ENCODE measurements around the gene MPPED1.

The MPPED1 gene

GRCh38 chr22:43543522-43544288 is 131.9 kb downstream of the MPPED1 start:
- no peaks in the 10 kb centered on the region for H3K36me3 ChIP-seq (ENCODE audit: insufficient read depth, low read length)
- no peak overlapping the region for H3K4me3 ChIP-seq (ENCODE audit: low read depth in 1 of 2, low read length in 2 of 2)
- H3K9ac ChIP-seq (ENCODE audit: low read length) = no peak overlapping the region
- H3K27ac ChIP-seq (ENCODE audit: low read depth, low read length) = no peak overlapping the region
- no peaks in the 10 kb centered on the region for H3K9me3 ChIP-seq (ENCODE audit: low read length)
- no peaks in the 10 kb centered on the region for H3K27me3 ChIP-seq (ENCODE audit: control insufficient read depth in 1 of 2, insufficient read depth in 2 of 2, low read length in 2 of 2)
- no peaks in the 10 kb centered on the region for H3K4me1 ChIP-seq (ENCODE audit: insufficient read depth, low read length)

GRCh38 chr22:43544289-43544673 is 132.5 kb downstream of the MPPED1 start:
- no peaks in the 10 kb centered on the region for H3K36me3 ChIP-seq (ENCODE audit: insufficient read depth, low read length)
- no peak overlapping the region for H3K27ac ChIP-seq (ENCODE audit: low read depth, low read length)
- H3K4me3 ChIP-seq (ENCODE audit: low read depth in 1 of 2, low read length in 2 of 2) = no peak overlapping the region
- H3K27me3 ChIP-seq (ENCODE audit: control insufficient read depth in 1 of 2, insufficient read depth in 2 of 2, low read length in 2 of 2) = no peaks in the 10 kb centered on the region
- H3K9me3 ChIP-seq (ENCODE audit: low read length) = no peaks in the 10 kb centered on the region
- no peaks in the 10 kb centered on the region for H3K4me1 ChIP-seq (ENCODE audit: insufficient read depth, low read length)
- H3K9ac ChIP-seq (ENCODE audit: low read length) = no peak overlapping the region

DNA sequence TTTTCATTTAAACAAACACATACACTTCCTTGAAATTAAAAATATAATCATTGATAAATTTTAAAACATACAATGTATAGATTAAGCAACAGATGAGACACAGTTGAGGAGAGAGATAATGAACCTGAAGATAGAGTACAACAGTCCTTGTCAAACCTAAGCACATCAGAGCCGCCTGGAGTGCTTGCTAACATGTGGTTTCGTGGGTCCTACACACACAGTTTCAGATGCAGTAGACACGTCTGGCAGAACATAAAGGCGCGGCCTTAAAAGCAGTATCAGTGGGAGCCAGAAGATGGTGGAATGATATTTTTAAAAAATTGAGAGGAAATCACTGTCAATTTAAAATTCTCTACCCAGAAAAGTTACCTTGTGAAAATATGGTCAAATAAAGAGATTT is 134.4 kb downstream of the MPPED1 start:
- Histone ChIP-seq H3K4me3 (ENCODE audit: low read depth in 1 of 2, low read length in 2 of 2) (no peak overlapping the region), H3K4me1 (ENCODE audit: insufficient read depth, low read length) (no peaks in the 10 kb centered on the region), H3K36me3 (ENCODE audit: insufficient read depth, low read length) (no peaks in the 10 kb centered on the region), H3K9me3 (ENCODE audit: low read length) (no peaks in the 10 kb centered on the region), H3K27ac (ENCODE audit: low read depth, low read length) (no peak overlapping the region), H3K9ac (ENCODE audit: low read length) (no peak overlapping the region), H3K27me3 (ENCODE audit: control insufficient read depth in 1 of 2, insufficient read depth in 2 of 2, low read length in 2 of 2) (no peaks in the 10 kb centered on the region)

GRCh38 chr22:43550024-43550620 is 138.3 kb downstream of the MPPED1 start:
- H3K4me3 ChIP-seq (ENCODE audit: low read depth in 1 of 2, low read length in 2 of 2) = no peak overlapping the region
- no peak overlapping the region for H3K27ac ChIP-seq (ENCODE audit: low read depth, low read length)
- H3K27me3 ChIP-seq (ENCODE audit: control insufficient read depth in 1 of 2, insufficient read depth in 2 of 2, low read length in 2 of 2) = no peaks in the 10 kb centered on the region
- no peak overlapping the region for H3K9ac ChIP-seq (ENCODE audit: low read length)
- H3K36me3 ChIP-seq (ENCODE audit: insufficient read depth, low read length) = no peaks in the 10 kb centered on the region
- H3K9me3 ChIP-seq (ENCODE audit: low read length) = no peaks in the 10 kb centered on the region
- H3K4me1 ChIP-seq (ENCODE audit: insufficient read depth, low read length) = no peaks in the 10 kb centered on the region

DNA sequence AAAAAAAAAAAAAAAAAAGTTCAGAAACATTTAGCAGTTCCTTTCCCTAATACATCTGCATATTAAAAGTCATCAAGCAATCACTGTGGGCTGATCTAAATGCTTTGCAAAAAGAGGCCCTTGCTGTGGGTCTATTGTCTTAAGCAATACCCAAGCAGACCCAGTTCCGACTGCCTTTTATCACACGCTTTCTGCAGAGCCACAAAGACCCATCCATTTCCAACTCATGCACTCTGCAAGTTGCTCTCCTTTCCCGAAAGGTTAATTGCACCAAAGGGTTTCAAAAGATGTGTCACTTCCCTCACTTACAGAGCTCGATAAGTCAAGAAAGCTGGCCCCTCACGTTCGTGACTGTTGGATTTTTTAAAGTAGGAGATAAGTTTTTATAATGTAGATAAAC is 138.9 kb downstream of the MPPED1 start:
- no peak overlapping the region for H3K27ac ChIP-seq (ENCODE audit: low read depth, low read length)

DNA sequence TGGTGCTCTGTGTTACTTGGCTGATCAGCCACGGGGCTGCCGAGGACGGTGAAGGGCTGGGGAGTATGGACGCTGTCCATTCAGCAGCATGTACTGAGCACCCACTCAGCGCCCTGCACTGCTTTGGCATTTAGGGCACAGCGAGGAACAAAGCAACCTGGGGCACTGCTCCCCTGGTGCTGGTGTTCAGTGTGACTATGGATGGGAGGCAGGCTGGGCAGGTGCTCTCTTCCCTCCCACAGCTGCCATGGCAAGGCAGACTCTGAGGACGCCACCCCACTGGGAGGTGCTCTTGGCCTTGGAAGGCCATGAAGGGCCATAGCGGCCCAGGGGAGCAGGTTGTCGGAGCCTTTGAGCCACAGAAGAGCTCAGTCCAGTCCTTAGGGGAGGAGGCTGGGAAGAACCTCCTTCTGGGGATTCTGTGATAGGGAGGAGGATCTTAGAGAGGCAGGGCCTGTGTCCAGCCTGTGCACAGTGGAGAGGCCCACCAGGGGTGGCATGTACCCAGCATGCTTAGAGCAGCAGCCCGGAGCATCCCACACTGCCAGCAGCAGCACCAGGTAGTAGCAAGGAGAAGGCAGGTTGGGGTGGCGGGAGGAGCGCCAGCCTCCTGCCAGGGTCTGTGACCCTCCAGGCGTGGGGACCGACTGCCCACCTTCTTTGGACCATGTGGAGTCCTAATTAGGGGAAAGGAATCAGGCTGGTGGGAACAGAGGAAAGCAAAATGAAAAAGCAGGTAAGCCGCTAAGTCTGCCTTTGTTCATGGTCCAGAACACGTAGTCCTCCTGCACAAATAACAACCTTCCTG is 141.8 kb downstream of the MPPED1 start:
- H3K27ac ChIP-seq (ENCODE audit: low read depth, low read length) = no peak overlapping the region
- no peak overlapping the region for H3K9ac ChIP-seq (ENCODE audit: low read length)
- peaks cover 4% of the 10 kb centered on the region for H3K9me3 ChIP-seq (ENCODE audit: low read length)
- H3K36me3 ChIP-seq (ENCODE audit: insufficient read depth, low read length) = no peaks in the 10 kb centered on the region
- H3K4me1 ChIP-seq (ENCODE audit: insufficient read depth, low read length) = no peaks in the 10 kb centered on the region
- no peaks in the 10 kb centered on the region for H3K27me3 ChIP-seq (ENCODE audit: control insufficient read depth in 1 of 2, insufficient read depth in 2 of 2, low read length in 2 of 2)
- H3K4me3 ChIP-seq (ENCODE audit: low read depth in 1 of 2, low read length in 2 of 2) = no peak overlapping the region

More for the DNA sequence above, 138.9 kb downstream of the MPPED1 start:
- Histone ChIP-seq H3K4me3 (ENCODE audit: low read depth in 1 of 2, low read length in 2 of 2) (no peak overlapping the region), H3K4me1 (ENCODE audit: insufficient read depth, low read length) (no peaks in the 10 kb centered on the region), H3K9me3 (ENCODE audit: low read length) (no peaks in the 10 kb centered on the region), H3K36me3 (ENCODE audit: insufficient read depth, low read length) (no peaks in the 10 kb centered on the region), H3K9ac (ENCODE audit: low read length) (no peak overlapping the region), H3K27me3 (ENCODE audit: control insufficient read depth in 1 of 2, insufficient read depth in 2 of 2, low read length in 2 of 2) (no peaks in the 10 kb centered on the region)

GRCh38 chr22:43554259-43554636 is 142.4 kb downstream of the MPPED1 start:
- Histone ChIP-seq H3K4me3 (ENCODE audit: low read depth in 1 of 2, low read length in 2 of 2) (no peak overlapping the region), H3K27me3 (ENCODE audit: control insufficient read depth in 1 of 2, insufficient read depth in 2 of 2, low read length in 2 of 2) (no peaks in the 10 kb centered on the region), H3K9me3 (ENCODE audit: low read length) (peaks cover 4% of the 10 kb centered on the region), H3K27ac (ENCODE audit: low read depth, low read length) (no peak overlapping the region), H3K4me1 (ENCODE audit: insufficient read depth, low read length) (no peaks in the 10 kb centered on the region), H3K36me3 (ENCODE audit: insufficient read depth, low read length) (no peaks in the 10 kb centered on the region), H3K9ac (ENCODE audit: low read length) (no peak overlapping the region)

DNA sequence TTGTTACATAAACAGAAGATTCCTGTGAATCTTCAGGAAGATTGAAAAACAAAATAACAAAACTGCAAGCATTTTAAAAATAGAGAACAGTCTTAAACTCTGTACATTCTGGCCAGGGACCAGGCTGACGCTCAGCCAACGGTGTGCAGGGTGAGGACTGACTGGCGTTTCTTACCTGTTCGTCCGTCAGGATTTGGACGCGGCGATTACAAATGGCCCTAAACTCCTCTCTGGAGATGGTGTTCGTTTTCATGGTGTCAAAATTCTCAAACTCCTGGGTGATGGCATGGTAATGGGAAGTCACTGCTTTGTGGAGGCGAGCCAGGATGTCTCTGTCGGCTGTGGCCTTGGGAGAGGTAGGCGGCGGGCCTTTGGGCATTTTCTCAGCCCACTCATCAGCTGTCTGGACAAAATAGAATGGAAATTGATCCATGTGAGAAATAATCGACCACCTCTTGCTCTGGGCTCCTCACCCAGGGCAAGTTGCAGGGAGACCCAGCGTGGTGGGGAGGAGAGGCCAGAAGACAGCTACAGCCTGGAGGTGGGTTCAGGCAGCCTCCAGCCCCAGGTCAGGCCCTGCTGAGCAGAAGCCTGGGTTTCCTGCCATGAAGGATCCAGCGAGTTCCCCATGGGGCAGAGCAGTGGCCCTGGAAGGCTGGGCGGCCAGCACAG is 143.0 kb downstream of the MPPED1 start:
- Histone ChIP-seq H3K27me3 (ENCODE audit: control insufficient read depth in 1 of 2, insufficient read depth in 2 of 2, low read length in 2 of 2) (no peaks in the 10 kb centered on the region), H3K9me3 (ENCODE audit: low read length) (peaks cover 4% of the 10 kb centered on the region), H3K9ac (ENCODE audit: low read length) (no peak overlapping the region), H3K4me3 (ENCODE audit: low read depth in 1 of 2, low read length in 2 of 2) (no peak overlapping the region), H3K4me1 (ENCODE audit: insufficient read depth, low read length) (no peaks in the 10 kb centered on the region), H3K36me3 (ENCODE audit: insufficient read depth, low read length) (no peaks in the 10 kb centered on the region), H3K27ac (ENCODE audit: low read depth, low read length) (no peak overlapping the region)

DNA sequence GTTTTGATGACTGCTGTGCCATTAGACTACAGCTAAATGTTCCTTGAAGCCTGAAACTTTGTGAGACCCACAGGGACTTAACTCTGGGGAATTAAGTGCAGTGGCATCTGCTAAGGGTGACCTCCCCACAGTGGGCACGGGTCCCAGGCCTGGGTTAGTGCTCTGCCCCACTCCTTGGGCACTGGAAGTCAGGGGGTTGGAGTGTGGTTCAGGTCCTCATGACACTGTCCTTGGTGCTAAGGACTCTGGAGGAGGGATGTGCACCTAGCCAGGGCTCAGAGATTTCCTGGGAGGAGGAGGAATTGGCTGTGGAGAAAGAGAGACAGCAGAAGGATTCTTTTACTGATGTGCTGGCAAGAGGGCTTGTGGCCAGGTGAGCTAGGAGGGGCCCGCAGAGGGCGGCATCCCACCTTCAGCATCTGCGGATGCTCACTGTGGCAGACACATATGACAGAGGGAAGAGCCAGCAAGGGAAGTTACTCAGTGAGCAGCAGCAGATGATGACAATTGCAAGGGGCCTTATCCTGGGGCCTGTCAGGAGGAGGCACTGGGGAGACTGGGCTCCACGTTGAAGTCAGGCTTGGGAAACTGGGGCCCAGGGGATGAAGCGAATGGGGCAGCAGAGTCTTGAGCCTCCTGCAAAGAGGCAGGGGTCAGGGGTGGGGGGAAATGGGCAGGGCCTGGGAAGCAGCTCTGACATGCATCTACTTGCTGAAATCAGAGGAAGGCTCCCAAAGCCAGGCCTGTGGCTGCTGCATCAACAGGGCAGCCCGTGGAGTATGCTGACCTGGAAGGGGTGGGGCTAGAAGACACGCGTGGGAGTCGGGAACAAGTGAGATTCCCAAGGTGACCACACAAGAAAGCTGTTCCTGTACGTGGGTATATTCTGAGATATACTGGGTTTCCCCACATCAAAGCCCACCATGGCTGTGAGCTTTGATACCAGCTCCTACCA is 144.0 kb downstream of the MPPED1 start:
- Histone ChIP-seq H3K9me3 (ENCODE audit: low read length) (peaks cover 4% of the 10 kb centered on the region), H3K36me3 (ENCODE audit: insufficient read depth, low read length) (no peaks in the 10 kb centered on the region), H3K4me1 (ENCODE audit: insufficient read depth, low read length) (no peaks in the 10 kb centered on the region), H3K4me3 (ENCODE audit: low read depth in 1 of 2, low read length in 2 of 2) (no peak overlapping the region), H3K27ac (ENCODE audit: low read depth, low read length) (no peak overlapping the region), H3K9ac (ENCODE audit: low read length) (no peak overlapping the region), H3K27me3 (ENCODE audit: control insufficient read depth in 1 of 2, insufficient read depth in 2 of 2, low read length in 2 of 2) (no peaks in the 10 kb centered on the region)
